Colon (tissue), 2 donors: Measurements from ENCODE around the gene S100A7A.
"Not testable (repeated sequence)": the region's sequence is repeated elsewhere in the genome, so short reads cannot be mapped to it uniquely, and the experiment has no call there.

ENCODE experiments used
- FAIRE-seq: peaks from 2 replicates; lab custom pipeline; 2012; peaks lifted over from hg19 to GRCh38; lab: Jason Lieb, UNC
- donor health status: control.
- donor health status: control.

Gene S100A7A

DNA sequence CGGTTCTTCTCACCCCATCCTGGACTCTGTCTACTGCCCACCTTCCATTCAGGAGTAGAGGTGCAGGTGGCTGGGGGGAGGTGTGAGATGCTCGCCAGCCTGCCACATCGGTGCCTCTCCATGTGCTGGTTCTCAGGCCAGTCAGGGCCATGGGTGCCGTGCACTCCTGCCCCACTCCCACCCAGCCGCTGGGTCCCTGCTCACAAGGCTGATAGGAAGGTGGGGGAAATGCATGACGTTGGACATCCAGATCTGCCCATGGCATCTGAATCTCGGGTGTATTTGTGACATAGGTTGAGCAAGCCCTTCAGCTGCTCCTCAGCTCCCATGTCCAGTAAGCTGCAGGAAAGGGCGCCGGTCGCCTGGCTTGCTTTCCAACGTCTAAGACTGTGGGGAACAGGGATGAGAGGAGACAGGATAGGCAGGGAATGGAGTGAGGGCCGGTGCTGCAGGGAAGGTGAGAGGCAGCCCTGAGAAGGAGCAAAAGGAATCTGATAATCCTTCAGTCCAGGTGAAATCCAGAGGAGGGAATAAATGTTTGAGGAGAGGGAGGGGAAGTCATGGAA is 11.8 kb downstream of the S100A7A start:
- FAIRE-seq = no peak

- no peak for FAIRE-seq
Measured at GRCh38 chr1:153428791-153429190, 12.5 kb downstream of the S100A7A start.

- no peak for FAIRE-seq
Measured at GRCh38 chr1:153429266-153430165, 13.2 kb downstream of the S100A7A start.

DNA sequence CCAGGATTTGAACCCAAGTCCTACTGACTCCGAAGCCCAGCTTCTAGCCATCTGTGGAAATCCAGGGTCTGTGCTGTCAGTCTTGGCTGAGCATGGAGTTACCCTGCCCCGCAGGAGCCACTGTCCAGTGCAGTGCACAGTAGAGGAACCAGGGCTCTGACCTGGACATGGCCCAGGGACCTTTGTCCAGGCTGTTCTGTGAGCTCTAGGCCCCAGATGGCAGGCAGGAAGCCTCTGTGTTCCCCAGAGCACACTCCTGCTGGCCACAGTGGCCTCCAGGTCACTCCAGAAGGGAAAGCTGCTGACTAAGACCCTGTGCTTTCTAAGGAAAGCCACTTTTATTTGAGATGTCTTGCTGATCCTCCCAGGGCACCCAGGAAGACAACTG is 13.8 kb downstream of the S100A7A start:
- FAIRE-seq = no peak

DNA sequence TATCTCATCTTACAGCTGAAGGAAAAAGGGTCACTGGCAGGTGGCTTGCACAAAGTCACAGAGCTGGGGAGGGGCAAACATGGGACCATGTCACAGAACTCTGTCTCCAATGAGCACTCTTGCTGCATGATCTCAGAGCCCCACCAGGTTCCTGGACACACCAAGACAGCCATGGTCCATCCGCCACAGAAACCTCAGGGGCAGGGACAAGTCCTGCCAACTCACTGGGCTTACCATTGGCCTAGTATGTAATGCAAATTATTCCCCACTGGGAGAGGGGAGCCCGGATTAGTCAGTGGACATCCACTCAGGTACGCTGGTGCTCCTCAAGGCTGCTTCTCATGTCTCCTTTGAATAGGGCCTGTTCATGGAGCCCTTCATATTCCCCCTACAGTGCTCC is 14.2 kb downstream of the S100A7A start:
- FAIRE-seq = no peak

DNA sequence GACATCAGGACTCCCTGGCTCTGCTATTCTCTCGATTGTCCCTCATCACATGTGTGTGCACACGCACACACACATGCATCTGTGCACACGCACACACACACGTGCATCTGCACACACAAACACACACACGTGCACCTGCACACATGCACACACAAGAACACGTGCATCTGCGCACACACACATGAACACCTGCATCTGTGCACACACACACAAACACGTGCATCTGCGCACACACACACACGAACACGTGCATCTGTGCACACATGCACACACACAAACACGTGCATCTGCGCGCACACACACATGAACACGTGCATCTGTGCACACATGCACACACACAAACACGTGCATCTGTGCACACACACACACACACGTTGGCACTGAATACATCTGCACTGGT is 14.7 kb downstream of the S100A7A start:
- FAIRE-seq = no peak

GRCh38 chr1:153431427-153431826 is 15.1 kb downstream of the S100A7A start:
- no peak for FAIRE-seq

DNA sequence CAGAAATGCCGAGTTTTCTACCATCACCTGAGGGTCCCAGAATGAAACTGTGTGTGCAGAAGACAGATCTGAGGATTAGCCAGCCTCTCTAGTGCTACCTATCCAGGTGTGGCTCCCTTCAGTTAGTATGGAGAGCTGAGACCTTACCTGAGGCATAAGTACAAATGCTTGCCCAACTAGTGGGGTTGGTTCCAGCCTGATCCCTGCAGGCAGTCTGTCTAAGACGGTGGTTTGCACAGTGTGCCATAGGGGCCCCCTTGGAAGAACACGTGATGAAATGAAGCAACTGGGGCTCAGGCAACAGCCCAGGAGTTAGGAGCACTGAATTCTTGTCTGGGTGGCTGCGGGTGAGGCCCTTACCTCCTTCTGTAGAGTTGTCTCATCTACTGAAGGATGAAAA is 15.6 kb downstream of the S100A7A start:
- no peak for FAIRE-seq

GRCh38 chr1:153432874-153433681 is 16.8 kb downstream of the S100A7A start:
- no peak for FAIRE-seq

DNA sequence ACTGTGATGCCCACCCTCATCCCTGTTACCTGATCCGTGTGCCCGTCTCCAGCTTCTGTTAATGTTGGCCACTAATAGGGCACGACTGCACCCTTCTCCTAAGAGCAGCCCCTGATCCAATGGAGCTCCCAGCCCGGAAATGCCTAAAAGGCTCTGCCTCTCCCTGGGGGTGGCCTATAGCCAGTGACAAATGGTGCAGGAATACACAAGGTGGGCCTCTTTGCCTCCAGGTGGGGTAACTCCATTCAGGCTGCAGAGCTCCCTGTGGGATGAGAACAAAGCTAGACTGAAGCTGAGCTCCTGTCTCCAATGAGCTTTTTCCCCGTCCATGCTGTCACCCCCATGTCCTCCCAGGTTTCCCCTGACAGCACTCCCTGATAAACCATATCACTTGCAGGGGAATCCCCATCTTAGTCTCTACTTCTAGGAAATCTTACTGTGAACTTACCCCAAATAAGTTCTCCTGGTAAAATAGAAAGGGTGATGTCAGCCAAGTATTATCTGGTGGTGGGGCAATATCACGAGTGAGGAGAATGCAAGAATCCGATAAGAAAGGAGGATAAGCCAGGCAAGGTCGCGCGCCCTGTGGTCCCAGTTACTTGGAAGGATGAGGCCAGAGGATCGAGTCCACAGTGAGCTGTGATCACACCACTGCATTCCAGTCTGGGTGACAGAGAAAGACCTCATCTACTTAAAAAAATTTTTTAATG is 18.6 kb downstream of the S100A7A start:
- no peak for FAIRE-seq

GRCh38 chr1:153437236-153437635 is 20.9 kb downstream of the S100A7A start:
- no peak for FAIRE-seq

DNA sequence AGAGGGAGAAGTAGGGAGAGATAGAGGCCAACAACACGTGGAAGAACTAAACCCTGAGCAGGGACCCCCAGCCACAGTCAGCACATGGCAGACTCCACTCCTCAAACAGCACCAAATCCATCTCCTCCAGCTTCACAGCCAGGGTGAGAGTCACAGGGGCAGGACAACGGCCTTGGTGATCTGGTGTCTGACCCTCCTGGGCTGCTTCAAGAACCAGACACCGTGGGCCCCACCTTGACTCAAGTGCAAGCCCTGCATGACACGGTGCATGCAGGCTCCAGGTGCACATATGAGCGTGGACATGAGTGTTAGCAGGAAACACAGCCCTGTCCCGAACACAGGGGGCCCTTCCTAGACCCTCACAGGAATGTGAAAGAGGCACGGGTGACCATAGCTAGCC is 22.3 kb downstream of the S100A7A start:
- no peak for FAIRE-seq

DNA sequence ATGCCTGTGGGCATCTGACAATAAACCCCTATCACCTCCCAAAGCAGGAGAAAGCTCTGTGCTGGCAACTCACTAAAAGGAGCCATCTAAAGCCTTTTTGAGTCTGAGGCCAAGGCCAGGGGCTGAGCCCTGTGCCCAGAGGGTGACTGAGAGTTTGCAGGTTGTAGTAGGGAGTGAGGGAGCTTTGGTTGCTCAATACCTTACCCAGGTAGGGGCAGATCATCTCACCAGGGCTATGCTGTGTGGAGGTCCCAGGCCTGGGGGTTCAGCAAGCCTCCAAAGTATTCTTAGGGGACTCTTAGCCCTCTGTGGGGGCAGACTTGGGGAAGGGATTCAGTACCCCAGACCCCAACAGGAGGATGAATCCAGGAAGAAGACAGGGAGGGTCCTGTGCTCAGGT is 23.0 kb downstream of the S100A7A start:
- FAIRE-seq = no peak

DNA sequence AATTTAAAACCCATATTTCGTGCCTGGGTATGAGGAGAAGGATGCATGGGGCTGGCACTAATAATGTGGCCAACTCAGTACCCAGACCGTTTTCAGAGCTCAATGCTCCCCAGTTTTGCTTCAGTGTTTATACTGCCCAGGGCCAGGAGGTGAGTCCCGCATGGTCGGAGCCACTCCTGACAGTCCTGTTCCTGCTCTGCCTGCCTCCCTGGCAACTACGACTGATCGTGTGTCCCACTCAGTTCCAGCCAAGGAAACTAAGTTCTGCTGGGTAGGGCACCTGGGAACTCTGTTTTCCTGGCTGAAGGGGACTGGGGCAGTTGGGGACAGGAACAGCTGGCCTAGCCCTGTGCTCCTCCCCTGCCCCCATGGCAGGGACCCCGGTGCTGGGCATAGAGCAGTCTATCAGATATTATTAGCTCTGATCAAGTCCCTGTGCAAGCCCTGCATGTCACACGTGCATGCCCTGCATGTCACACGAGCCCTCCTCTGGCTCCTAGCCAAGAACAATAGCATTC is 25.0 kb downstream of the S100A7A start:
- no peak for FAIRE-seq

DNA sequence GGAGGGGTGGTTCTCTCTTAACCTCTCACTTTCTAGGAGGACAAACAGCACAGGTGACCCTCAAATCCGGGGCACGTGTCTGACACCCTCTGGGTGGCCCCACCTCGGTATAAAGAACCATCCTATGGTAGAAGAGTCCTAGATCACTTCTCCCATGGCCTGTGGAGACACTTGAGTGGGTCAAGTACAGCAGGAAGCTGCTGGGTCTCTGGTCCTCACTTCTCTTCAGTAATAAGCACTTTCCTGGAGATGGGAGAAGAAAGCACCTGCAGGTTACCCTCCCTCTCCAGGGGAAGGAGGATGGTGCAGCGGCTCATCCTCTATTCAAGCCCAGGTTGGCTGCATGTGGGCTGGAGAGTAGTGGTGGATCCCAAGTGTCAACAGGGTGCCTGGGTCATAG is 27.2 kb downstream of the S100A7A start:
- no peak for FAIRE-seq

GRCh38 chr1:153444078-153444477 is 27.8 kb downstream of the S100A7A start:
- FAIRE-seq = no peak

DNA sequence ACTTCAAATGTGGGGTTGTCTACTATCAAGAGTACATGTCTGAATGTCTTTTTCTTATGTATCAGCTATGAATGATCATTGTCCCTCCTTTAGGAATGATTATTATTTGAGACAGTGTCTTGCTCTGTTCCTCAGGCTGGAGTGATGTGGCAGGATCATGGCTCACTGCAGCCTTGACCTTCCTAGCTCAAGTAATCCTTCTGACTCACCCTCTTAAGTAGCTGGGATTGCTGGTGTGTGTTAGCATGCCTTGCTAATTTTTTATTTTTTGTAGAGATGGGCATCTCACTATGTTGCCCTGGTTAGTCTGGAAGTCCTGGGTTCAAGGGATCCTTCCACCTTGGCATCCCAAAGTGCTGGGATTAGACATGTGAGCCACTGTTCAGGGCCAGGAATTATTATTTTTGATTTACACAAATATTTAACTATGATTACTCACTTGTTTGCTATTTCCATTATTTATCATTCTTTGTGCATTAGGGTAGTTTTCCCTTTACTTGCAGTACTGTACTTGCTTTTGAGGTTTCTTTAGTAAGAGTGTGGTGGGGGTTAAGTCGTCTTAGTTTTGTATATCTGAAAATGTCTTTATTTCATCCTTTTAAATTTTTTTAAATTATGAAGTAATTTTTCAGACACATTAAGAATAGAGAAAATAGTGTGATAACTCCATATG is 31.3 kb downstream of the S100A7A start:
- no peak for FAIRE-seq

DNA sequence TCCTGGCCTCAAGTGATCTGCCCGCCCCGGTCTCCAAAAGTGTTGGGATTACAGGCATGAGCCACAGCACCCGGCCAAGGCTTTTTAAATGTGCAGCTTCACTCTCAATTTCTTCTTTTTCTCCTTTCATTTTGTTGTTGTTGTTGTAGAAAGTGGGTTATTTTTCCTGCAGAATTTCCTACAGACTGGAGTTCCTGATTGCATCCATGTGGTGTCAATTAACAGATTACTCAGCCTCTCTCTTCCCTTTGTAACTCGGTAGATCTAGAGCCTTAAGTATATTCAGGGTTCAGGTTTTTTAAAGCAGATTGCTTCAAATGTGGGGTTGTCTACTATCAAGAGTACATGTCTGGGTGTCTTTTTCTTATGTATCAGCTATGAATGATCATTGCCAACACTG is 32.5 kb downstream of the S100A7A start:
- not testable (repeated sequence) for FAIRE-seq

- FAIRE-seq = no peak
Measured at GRCh38 chr1:153456396-153456795, 40.1 kb downstream of the S100A7A start.

- no peak for FAIRE-seq
Measured at GRCh38 chr1:153459655-153460054, 43.3 kb downstream of the S100A7A start.

- no peak for FAIRE-seq
Measured at GRCh38 chr1:153460551-153460950, 44.2 kb downstream of the S100A7A start, which contains the start of gene S100A7. Gene S100A7 (minus strand): TSS chr1:153460651. CDS start chr1:153459013, 1,638 bp downstream.
